Measurements from ENCODE around the gene MKLN1. TPM values are rescaled to one million over a fixed set of nuclear protein-coding genes. Genes with fewer than 3 reads are reported as not detected.

The MKLN1 gene
- total RNA-seq, 1 experiment from 2014 or later = 61.1 TPM

DNA sequence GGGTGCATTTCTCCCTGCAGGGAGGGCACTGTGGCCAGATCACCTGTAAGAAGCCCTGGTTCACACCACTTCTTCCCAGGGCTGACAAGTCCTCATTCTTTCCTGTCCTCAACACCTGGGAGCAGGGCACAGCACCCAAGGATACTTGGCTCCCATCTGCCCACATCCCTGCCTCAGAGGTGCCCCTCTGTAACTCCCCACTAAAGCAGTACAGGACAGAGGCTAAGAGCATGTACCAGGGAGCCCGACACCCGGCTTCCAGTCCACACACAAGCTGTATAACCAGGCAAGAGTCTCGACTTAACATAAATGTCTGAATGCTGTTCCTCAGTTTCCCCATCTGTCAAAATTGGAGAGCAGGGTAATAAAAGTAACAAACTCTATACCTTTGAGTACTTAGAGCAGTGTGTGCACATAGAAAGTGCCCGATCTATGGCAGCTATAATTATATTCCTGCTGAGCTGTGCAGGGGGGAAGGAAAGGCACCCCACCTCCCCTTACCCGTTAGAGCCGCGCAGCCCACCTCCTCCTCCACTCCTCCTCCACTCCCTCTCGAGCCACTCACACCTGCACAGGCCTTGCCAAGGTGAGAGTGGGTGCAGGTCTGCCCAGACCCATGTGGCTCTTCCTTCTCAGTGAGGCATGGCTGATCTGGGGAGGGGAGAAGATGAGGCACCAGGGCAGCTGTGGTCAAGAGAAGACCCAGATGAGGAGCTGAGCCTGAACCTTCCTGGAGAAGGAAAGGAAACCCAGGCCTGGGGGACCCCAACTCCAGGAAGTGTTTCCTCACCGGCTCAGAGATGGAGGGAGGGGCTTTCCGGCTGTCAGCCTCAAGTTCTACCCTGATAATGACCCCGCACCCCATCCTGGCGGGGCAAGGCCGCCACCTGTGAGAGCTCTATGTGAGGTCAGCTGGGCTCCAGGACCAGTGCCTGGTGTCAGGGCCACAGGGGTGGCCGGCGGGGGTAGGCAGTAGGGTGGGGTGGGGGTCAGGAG, 206.2 kb downstream of the MKLN1 start:
- Histone ChIP-seq H4K20me1 (ENCODE audit: insufficient read depth) (no peaks in the 10 kb centered on the region), H3K4me2 (no peak overlapping the region), H3K4me3 (no peak overlapping the region), H3K27me3 (ENCODE audit: insufficient read depth, low read depth) (no peaks in the 10 kb centered on the region), H3K9me3 (ENCODE audit: insufficient read depth, low read depth) (no peaks in the 10 kb centered on the region), H3K27ac (no peak overlapping the region), H3K79me2 (ENCODE audit: low read depth) (peaks cover 69% of the 10 kb centered on the region), H3K36me3 (ENCODE audit: low read depth) (peaks cover 5% of the 10 kb centered on the region; the same call in 1 of the 2 replicates), H3F3A (ENCODE audit: insufficient read depth, low read depth) (peaks cover 15% of the 10 kb centered on the region; the same call in 1 of the 2 replicates), H3K4me1 (replicated peaks; ENCODE audit: insufficient read depth) (peaks cover 24% of the 10 kb centered on the region), H3K9me2 (ENCODE audit: insufficient read depth) (no peaks in the 10 kb centered on the region), H2AFZ (no peak overlapping the region)
- BruUV-seq (replicated peaks) = no TSS peak
- TF ChIP-seq, protein P1, sequence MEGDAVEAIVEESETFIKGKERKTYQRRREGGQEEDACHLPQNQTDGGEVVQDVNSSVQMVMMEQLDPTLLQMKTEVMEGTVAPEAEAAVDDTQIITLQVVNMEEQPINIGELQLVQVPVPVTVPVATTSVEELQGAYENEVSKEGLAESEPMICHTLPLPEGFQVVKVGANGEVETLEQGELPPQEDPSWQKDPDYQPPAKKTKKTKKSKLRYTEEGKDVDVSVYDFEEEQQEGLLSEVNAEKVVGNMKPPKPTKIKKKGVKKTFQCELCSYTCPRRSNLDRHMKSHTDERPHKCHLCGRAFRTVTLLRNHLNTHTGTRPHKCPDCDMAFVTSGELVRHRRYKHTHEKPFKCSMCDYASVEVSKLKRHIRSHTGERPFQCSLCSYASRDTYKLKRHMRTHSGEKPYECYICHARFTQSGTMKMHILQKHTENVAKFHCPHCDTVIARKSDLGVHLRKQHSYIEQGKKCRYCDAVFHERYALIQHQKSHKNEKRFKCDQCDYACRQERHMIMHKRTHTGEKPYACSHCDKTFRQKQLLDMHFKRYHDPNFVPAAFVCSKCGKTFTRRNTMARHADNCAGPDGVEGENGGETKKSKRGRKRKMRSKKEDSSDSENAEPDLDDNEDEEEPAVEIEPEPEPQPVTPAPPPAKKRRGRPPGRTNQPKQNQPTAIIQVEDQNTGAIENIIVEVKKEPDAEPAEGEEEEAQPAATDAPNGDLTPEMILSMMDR (conservative IDR thresholded peaks at IDR 0.05) = no peak
- no peak for TF ChIP-seq EZH2 (IDR thresholded peaks at IDR 0.05; ENCODE audit: low read depth)
- DNase-seq = no peak
- POLR2A ChIA-PET (ENCODE audit: unreplicated experiment) = no interaction called here
- CTCF ChIA-PET = no interaction called here
- intact Hi-C loops (cut with micrococcal nuclease; ENCODE audit: unreplicated experiment) = loop anchor here (10.0 kb wide), 1 partner anchor 639 kb away; no protein-coding TSS in a partner anchor

DNA sequence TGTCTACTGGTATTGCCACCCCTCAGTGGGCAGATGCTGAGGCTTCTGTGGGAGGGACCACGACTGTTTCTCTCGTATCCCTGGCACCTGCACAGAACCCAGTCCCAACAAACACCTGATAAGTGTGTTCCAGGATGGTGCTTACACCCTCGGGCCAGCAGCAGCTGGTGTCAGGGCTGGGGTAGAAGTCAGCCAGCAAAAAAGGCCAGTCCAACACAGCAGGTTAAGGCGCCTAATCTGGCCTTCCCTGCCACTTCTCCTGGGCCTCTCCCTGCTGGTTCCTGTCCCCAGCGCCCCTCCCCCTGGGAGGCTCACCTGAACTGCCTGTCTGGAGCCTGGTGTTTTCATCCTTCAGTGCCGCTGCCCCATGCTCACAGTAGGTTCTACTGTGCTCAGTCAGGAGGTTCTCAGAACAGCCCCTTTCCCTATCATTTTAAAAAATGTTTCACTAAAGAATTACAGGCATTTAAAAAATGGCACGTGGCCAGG, 208.7 kb downstream of the MKLN1 start:
- POLR2A ChIA-PET (ENCODE audit: unreplicated experiment) = interaction anchor here (0.6 kb wide), 1 partner anchor 89 kb away, joined by 20 read pairs; no protein-coding TSS in a partner anchor
- H3K79me2 ChIP-seq (ENCODE audit: low read depth) = peaks cover 75% of the 10 kb centered on the region
- H3F3A ChIP-seq (ENCODE audit: insufficient read depth, low read depth) = peaks cover 29% of the 10 kb centered on the region; the same call in 1 of the 2 replicates
- H3K27ac ChIP-seq = peak overlapping the region; percentile 18; the same call in 1 of the 2 replicates
- H3K4me2 ChIP-seq = no peak overlapping the region
- no peaks in the 10 kb centered on the region for H3K9me2 ChIP-seq (ENCODE audit: insufficient read depth)
- no peaks in the 10 kb centered on the region for H4K20me1 ChIP-seq (ENCODE audit: insufficient read depth)
- no peak overlapping the region for H3K4me3 ChIP-seq
- TF ChIP-seq, protein P1 (conservative IDR thresholded peaks at IDR 0.05) = no peak
- TF ChIP-seq EZH2 (IDR thresholded peaks at IDR 0.05; ENCODE audit: low read depth) = no peak
- no peak for DNase-seq
- BruUV-seq (replicated peaks) = no TSS peak
- peaks cover 5% of the 10 kb centered on the region; the same call in 1 of the 2 replicates for H3K36me3 ChIP-seq (ENCODE audit: low read depth)
- peaks cover 48% of the 10 kb centered on the region for H3K4me1 ChIP-seq (replicated peaks; ENCODE audit: insufficient read depth)
- intact Hi-C loops (cut with micrococcal nuclease; ENCODE audit: unreplicated experiment) = loop anchor here (10.0 kb wide), 1 partner anchor 642 kb away; no protein-coding TSS in a partner anchor
- CTCF ChIA-PET = interaction anchor here (0.5 kb wide), 1 partner anchor 12 kb away, joined by 7 read pairs; no protein-coding TSS in a partner anchor
- H3K27me3 ChIP-seq (ENCODE audit: insufficient read depth, low read depth) = no peaks in the 10 kb centered on the region
- H3K9me3 ChIP-seq (ENCODE audit: insufficient read depth, low read depth) = no peaks in the 10 kb centered on the region
- H2AFZ ChIP-seq = no peak overlapping the region

DNA sequence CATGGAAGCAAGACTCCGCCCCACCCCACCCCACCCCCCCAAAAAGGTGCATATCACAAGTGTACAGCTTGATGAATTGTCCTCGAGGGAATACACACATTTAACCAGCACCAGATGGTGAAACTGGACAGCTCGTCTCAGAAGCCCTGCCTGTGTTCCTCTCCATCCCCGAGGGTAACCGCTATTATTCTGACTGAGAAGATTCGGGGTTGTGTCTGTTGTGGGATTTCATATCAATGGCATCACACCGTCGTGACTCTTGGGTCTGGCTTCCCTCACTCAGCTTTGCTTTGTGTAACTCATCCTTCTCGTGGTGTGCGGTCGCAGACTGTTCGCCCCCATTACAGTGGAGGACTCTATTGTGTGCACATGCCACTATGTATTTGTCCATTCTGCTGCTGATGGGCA, 209.9 kb downstream of the MKLN1 start:
- intact Hi-C loops (cut with micrococcal nuclease; ENCODE audit: unreplicated experiment) = loop anchor here (10.0 kb wide), 1 partner anchor 643 kb away; no protein-coding TSS in a partner anchor

More for the DNA sequence above, 209.9 kb downstream of the MKLN1 start:
- Histone ChIP-seq H3F3A (ENCODE audit: insufficient read depth, low read depth) (peaks cover 32% of the 10 kb centered on the region; the same call in 1 of the 2 replicates), H2AFZ (no peak overlapping the region), H3K79me2 (ENCODE audit: low read depth) (peaks cover 81% of the 10 kb centered on the region), H3K9me3 (ENCODE audit: insufficient read depth, low read depth) (no peaks in the 10 kb centered on the region), H3K27me3 (ENCODE audit: insufficient read depth, low read depth) (no peaks in the 10 kb centered on the region), H4K20me1 (ENCODE audit: insufficient read depth) (no peaks in the 10 kb centered on the region), H3K9me2 (ENCODE audit: insufficient read depth) (no peaks in the 10 kb centered on the region), H3K36me3 (ENCODE audit: low read depth) (peaks cover 5% of the 10 kb centered on the region; the same call in 1 of the 2 replicates), H3K4me1 (replicated peaks; ENCODE audit: insufficient read depth) (peaks cover 48% of the 10 kb centered on the region), H3K27ac (peak overlapping the region; percentile 83), H3K4me2 (peak overlapping the region; percentile 59), H3K4me3 (no peak overlapping the region)
- ChIA-PET CTCF (interaction anchor here (0.7 to 1.8 kb wide), 3 partner anchors 9 to 291 kb away, joined by 3 to 6 read pairs (median 4); no protein-coding TSS in a partner anchor), POLR2A (ENCODE audit: unreplicated experiment) (interaction anchor here (0.6 to 0.9 kb wide), 3 partner anchors 9 to 1544 kb away, joined by 3 read pairs; partner anchors contain the start of gene CHCHD3)
- BruUV-seq (replicated peaks) = no TSS peak
- DNase-seq = no peak
- TF ChIP-seq, protein P1 (conservative IDR thresholded peaks at IDR 0.05) = no peak
- TF ChIP-seq EZH2 (IDR thresholded peaks at IDR 0.05; ENCODE audit: low read depth) = no peak
